DOHH2 (cell line): Measurements from ENCODE around the gene IRAK3.

ENCODE experiments used
- EZH2phosphoT487 ChIP-seq: fragments of 200-600 bp; sonication (generic); IDR thresholded peaks from 2 replicates; pipeline ENCODE4 v1.6.1; 2017; ENCODE audit warnings: borderline replicate concordance, mild to moderate bottlenecking, antibody characterized with exemption, low read length, moderate library complexity, mixed read lengths
- TF ChIP-seq, protein P1 (sequence below): fragments of 200-600 bp; sonication (generic); IDR thresholded peaks from one replicate; pipeline ENCODE4 v1.5.1; 2014; ENCODE audit warnings: antibody characterized with exemption, mild to moderate bottlenecking, low read depth, low read length; ENCODE audit not compliant: poor library complexity, severe bottlenecking

DNA sequence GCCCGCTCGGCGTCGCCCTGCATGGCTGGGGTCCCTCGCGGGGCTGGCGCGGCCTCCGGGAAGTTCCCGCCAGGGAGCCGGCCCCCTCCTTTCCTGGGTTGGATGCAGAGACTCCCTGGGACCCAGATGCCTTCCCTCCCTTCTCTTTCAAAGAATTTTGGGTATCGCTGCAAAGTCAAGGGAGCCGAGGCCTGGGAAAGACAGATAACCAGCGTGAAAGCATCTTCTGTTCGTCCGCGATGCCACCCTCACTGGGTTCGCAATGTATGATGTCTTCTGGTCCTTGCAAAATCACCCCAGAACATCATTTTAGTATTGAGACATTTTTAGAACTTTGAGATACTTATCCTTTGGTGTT, 451 bp downstream of the IRAK3 start:
- TF ChIP-seq, protein P1, sequence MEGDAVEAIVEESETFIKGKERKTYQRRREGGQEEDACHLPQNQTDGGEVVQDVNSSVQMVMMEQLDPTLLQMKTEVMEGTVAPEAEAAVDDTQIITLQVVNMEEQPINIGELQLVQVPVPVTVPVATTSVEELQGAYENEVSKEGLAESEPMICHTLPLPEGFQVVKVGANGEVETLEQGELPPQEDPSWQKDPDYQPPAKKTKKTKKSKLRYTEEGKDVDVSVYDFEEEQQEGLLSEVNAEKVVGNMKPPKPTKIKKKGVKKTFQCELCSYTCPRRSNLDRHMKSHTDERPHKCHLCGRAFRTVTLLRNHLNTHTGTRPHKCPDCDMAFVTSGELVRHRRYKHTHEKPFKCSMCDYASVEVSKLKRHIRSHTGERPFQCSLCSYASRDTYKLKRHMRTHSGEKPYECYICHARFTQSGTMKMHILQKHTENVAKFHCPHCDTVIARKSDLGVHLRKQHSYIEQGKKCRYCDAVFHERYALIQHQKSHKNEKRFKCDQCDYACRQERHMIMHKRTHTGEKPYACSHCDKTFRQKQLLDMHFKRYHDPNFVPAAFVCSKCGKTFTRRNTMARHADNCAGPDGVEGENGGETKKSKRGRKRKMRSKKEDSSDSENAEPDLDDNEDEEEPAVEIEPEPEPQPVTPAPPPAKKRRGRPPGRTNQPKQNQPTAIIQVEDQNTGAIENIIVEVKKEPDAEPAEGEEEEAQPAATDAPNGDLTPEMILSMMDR, result no peak
- TF ChIP-seq EZH2phosphoT487, result no peak
